H1 (cell line): Measurements from ENCODE around the gene RFLNA. TPM values are rescaled to one million over a fixed set of nuclear protein-coding genes. Genes with fewer than 3 reads are reported as not detected.

Source experiments
- CREB1 ChIP-seq: IDR thresholded peaks from 2 replicates; pipeline ENCODE4 v1.6.1; 2012; ENCODE audit warnings: inconsistent platforms
- FOSL1 ChIP-seq: IDR thresholded peaks from 2 replicates; pipeline ENCODE4 v1.6.1; 2011; ENCODE audit warnings: mild to moderate bottlenecking, low read depth, low read length, moderate library complexity; ENCODE audit not compliant: insufficient read depth
- NANOG ChIP-seq: IDR thresholded peaks from 2 replicates; pipeline ENCODE4 v1.6.1; 2011; ENCODE audit warnings: low read length, low read depth, mild to moderate bottlenecking, inconsistent platforms; ENCODE audit not compliant: insufficient read depth, poor library complexity, severe bottlenecking
- SIN3A ChIP-seq, 2 experiments: IDR thresholded peaks in 1 of 2; conservative IDR thresholded peaks in 1 of 2; 2 replicates each; pipeline ENCODE4 v1.6.1; 2011 to 2012; ENCODE audit warnings: low read length in 2 of 2, improper control_type of control experiment in 1 of 2, low read depth in 1 of 2, mild to moderate bottlenecking in 1 of 2
- polyA plus RNA-seq, 7 experiments: library from polyadenylated mRNA; depleted of rRNA in 3 of 7; stranded (reverse) in 5 of 7; unstranded in 2 of 7; fragments of >200 nt in 5 of 7; fragments of 200-250 nt in 2 of 7; gene quantifications; 1 replicate in 5 of 7; 2 replicates in 1 of 7; 4 replicates in 1 of 7; pipeline versions ENCODE4 v1.2.1 to v1.2.3, GENCODE V29; 2011 to 2013; ENCODE audit warnings: missing spikeins in 2 of 7, mixed read lengths in 2 of 7
- total RNA-seq: library from RNA; stranded (reverse); fragmentation: NEBNext Ultra II Directional; extraction: Animal tissue kit (Norgen Biotek cat#: 25700); gene quantifications from 2 replicates; pipeline ENCODE4 v1.2.1, GENCODE V29; 2021

RFLNA gene
- total and polyA plus RNA-seq, 2 of the 8 experiments (the other 6 are each of a cell fraction or from before 2014, with no cell fraction given) = 6.4 to 6.6 TPM

DNA sequence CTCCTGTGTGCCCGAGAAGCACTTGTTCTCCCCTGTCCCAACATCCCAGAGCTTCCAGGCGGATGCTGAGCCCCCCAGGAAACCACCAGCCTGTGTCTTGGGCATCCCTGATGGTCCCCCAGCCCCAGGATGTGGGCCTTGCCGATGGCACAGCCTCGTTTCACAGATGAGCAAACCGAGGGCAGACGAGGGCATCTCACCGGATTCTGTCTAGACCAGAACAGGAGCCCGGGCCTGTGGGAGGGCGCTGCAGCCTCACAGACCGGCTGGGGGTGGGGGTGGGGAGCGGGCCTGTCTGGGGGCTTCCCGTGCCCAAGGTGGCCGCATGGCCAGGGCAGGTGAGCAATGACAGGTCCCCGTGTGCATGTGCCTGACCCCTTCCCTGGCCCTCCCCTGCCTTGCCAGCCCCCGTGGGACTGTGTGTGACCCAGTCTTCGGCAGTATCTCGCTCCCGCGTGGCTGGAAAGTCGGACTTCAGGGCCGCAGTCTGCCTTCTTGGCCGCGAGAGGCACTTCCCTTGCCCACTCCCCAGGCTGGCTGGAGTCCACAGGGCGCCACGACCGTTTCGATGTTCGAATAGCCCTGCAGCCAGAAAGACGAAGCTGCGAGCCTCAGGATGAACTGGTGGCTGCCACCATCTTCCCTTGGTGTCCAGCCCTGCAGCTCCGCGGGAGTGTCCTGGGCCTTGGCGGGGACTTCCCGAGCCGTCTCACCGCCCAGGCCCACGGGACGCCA, 8.9 kb downstream of the RFLNA start (continued):
- TF ChIP-seq FOSL1 = no peak
- TF ChIP-seq CREB1 = no peak
- no peak for TF ChIP-seq NANOG
- TF ChIP-seq SIN3A (conservative IDR thresholded peaks at IDR 0.05 in 1 of 2, IDR thresholded peaks at IDR 0.05 in 1 of 2; ENCODE audit: low read depth in 1 of 2, low read length in 2 of 2) = no peak
